Skeletal muscle cell (primary cell): ENCODE data around the gene THBS3.
"Not testable (repeated sequence)": the region's sequence is repeated elsewhere in the genome, so short reads cannot be mapped to it uniquely, and the experiment has no call there.

ENCODE experiments used
- DNase-seq: peaks from one replicate; pipeline ENCODE4 v3.0.0-alpha.2; 2010; ENCODE audit warnings: low read depth
- H3K4me3 ChIP-seq: 2 replicates; pipeline ENCODE4 v1.5.1; 2011; ENCODE audit warnings: low read depth, mild to moderate bottlenecking, control low read depth, low read length, moderate library complexity

Gene THBS3

DNA sequence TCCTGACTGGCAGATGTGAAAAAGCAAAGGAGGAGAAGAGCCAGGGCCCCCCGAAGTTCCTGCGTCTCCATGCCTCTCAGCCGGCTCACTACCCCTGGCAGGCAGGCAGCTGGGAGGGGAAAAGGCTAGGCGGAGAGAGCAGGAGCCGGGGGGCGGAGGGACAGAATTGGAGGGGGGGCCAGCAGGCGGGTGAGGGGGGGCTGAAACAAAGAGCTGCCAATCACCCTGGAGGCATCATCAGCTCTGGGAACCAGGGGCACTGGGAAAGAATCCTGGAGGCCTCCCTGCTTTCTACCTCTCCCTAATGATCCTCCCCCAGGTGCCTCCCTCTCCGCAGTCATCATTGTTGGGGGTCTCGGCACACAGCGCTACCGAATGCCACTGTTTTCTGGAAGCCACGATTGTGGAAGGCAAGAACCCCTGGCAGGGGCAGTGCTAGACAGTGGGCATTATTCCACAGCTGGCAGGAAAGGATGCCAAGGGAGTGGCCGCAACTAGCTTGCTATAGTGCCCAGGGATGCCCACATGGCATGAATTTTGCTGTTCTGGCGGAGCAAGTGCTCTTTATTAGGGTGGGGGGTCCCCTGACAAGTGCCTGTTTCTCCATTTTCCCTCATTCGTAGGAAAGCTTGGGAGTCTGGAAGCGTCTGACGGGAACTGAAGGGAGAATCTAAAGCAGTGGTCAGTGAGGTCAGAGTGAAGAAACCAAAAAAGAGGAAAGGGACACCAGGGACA is at the start of gene THBS3:
Gene THBS3 (minus strand): TSS at position 92 of the 735 bp plus-strand sequence. CDS start 21 bp downstream, at position 71.
- H3K4me3 ChIP-seq, result peak within 1 kb of the TSS; percentile 89
- no peak for DNase-seq

DNA sequence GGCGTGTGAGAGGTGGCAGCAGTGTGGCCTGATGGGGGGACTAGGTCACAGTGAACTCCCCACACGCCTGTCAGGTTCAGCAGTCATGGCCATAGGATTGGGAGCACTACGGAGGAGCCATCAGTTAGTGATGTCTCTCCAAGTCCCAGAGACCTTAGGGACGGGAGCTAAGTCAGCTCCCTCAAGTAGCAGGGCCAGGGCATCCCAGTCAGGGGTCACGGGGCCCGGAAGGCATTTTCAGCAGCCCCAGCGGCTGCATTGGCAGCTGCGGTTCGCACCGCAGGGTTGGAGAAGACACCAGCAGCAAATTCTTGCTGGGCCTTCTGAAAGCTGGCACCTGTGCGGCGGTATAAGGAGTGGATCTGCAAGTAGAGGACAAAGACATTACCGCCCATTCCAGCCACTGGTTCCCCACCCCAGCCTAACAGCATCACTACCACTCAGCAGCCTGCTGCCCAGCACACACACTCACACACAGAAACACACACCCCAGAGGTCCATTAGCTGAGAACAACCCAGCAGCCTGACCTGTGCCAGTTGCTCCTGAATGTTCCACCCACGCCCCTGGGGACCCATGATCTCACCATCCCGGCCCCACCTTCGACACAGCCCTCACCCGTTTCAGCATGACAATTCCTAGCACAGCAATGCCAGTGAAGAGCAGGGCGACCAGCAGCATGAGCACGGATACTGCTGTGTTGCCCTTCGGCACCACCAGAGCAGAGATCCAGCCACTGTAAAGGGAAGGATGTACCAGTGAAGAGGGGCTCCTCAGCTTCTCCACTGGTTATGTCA is 48.6 kb upstream of the THBS3 start:
- H3K4me3 ChIP-seq, result peak overlapping the region; percentile 81

DNA sequence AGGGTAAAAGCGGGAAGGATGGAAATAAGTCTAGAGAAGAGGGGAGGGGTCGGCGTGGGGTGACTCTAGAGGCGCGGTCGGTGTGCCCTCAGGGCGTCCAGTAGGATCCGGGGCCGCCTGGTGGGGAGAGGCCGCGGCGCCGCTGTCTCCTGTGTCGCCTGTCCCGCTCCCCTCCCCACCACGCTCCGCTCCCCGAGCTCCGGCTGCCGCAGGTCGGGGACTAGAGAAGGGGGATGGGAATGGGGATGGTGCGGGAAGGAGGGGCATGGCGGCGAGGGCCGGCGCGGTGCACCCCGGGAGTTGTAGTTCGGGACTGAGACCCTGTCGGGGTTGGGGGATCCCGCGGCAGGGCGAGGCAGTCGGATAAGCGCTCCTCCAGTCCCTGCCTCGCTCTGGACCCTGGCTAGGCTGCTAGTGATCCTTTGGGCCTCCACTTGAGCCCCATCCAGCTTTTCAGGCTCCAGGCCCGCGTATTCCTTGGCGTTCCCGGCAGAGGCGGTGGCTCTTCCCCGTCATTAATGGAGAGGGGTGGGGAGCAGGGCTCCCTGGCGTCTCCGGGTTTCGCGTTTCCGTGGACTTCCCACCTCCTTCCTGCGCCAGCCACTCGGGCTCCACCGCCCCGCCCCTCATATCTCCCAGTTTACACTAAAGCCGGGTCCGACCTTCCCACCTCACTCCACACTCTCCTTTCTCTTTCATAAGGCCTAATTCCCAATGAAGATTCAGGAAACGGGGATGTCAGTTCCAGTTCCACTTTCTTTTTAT is 47.7 kb upstream of the THBS3 start, which contains the start of gene ENTREP3:
Gene ENTREP3 (minus strand): TSS at position 241 of the 765 bp plus-strand sequence. CDS start 606 bp downstream, outside the sequence.
- peak; percentile 43 for DNase-seq
- H3K4me3 ChIP-seq, result peak within 1 kb of the TSS; percentile 81

More for the DNA sequence above, 48.6 kb upstream of the THBS3 start:
- DNase-seq, result no peak

DNA sequence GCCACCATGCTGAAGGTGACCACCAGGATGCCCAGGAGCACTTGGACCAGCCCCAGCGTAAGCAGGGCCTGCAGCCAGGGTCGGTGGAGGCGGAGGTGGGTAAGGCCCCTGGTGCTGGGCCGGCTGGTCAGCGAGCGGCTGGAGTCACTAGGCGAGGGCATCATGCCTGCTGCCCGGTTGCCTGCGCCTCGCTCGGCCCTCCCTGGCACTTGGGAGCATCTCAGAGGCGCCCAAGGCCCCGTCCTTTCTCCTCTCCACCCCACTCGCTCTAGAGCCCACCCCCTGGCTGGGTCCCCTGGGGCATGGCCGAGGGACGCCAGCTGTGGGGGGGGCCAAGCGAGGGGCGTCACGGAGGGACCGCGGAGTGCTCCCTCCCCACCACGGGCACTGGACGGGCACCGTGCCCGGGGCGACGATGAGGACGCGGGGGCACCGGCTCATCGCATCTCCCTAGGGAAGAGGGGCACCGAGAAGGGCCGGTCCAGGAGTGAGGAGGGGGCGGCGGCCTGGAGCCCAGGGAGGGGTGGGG is 47.1 kb upstream of the THBS3 start:
- DNase-seq, result no peak
- peak overlapping the region; percentile 81 for H3K4me3 ChIP-seq

DNA sequence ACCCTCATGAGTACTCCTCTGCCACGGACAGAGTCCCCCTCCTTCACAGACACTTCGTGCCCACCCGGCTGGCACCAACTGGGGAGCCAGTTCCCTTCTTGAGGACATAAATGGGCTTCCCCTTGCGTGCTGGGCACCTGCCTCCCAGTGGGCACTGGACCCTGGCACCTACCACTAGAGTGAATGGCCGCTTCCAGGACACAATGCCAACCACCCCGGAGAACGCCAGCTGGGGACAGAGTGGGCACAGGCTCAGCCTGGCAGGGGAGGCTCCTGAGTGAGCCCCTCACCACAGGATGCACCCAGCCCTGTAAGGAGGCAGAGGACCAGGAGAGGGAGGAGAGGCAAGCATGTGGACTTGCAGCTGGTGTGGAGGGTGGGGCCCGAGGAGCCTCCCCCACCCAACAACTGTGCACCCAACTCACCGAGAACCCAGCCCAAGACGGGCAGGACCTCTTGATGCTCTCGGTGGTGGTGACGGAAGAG is 46.6 kb upstream of the THBS3 start:
- DNase-seq, result no peak
- H3K4me3 ChIP-seq, result peak overlapping the region; percentile 81

DNA sequence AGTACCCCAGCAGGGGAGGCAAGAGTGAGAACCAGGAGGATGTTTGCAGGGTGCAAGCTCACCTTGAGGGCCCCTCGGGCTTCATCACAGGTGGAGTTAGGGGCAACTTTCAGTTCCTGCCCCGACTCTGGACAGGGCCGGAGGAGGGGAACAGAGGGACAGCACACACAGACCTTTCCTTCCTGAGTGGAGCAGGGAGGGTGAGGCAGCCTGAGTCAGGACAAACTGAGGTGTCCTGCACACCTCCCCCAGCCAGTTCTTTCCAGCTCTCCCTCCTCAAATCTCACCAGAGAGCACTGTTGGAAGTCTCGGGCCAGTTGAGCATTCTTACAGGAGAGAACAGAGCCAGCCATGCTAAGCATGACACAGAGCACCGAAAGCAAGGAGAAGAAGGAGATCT is 46.1 kb upstream of the THBS3 start:
- peak overlapping the region; percentile 81 for H3K4me3 ChIP-seq
- DNase-seq, result no peak

DNA sequence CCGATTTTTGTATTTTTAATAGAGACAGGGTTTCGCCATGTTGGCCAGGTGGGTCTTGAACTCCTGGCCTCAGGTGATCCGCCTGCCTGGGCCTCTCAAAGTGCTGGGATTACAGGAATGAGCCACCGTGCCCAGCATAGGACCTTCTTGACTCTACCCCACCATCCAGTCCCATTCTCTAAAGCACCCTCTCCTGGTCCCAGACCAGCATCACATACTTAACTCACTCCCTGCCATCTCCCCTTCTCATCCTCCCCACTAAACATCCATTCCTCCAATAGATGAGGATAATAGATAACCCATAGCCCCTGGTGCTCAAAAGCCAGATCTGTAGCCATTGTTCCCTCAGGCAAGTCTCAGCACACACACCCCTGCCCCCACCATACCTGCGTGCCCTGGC is 45.5 kb upstream of the THBS3 start:
- peak overlapping the region; percentile 81 for H3K4me3 ChIP-seq
- DNase-seq, result no peak

DNA sequence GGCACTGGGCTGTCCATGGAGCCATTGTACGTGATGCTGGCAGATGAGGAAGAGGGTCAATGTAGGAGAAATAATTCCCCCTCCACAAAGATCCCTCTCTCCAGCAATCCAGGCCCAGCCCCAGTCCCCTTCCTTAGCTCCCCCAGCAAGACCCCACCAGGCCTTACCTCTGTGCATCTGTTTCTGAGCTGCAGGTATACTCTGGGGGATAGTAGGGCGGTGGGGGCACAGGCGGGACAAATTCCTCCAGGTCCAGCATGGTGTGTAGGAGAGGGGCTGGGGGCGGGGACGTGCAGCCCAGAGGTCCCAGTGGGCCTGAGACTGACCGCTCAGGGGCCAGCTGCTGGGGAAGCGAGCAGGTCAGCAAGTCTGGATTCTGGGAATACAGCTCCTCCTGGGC is 43.9 kb upstream of the THBS3 start:
- H3K4me3 ChIP-seq, result no peak overlapping the region
- DNase-seq, result no peak

DNA sequence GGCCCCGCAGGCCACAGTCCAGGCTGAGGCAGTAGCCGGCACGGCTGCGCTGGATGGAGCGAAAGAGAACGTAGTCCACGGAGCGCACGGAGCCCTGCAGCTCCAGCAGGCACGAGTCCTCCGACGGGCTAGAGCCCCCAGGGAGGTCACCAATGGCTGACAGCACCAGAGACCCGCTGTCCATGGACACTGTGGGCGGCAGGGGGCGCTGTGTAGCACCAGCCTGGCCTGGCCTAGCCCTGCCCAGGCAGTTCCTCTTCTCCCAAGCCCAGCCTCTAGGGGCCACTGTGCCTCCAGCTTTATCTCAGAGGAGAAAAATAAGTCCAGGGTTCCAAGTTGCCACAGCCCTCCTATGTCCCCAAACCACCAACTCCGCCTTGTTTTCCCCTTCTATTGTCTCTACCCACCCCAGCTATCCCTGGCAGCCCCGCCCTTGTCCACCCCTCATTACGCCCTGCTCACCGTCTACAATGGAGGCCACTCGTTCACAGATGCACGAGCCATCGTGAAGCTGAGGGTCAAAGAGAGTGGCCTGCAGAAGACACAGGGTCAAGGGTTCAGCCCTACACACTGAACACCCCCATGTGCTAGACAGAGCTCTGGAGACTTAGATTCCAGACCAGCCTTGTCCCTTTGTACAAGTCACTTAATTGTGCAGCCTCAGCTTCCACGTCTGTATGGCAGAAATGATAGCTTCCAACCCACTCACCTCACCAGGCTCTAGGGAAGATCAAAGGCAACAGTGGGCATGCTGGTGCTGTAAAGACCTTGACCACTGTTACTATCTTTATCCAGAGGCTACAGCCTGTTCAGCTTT is 43.1 kb upstream of the THBS3 start:
- peak; percentile 51 for DNase-seq
- H3K4me3 ChIP-seq, result no peak overlapping the region

DNA sequence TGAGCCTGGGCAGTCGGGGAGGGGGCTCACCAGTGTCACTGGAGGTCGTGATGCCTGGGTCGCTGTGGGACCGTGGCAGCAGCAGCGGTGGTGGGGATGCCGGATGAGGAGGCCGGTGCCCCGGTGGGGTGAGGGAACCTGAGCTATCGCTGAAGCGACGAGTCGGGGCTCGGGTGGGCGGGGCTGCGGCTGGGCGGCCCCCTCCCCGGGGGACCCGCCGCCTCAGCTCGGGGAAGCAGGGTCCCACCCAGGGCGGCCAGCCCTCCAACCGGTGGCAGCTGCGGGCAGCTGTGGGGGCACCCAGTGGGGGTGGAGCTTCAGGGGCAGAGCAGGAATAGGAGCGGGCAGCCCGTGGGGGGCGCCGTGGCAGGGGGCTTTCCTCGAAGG is 42.5 kb upstream of the THBS3 start:
- DNase-seq, result no peak
- H3K4me3 ChIP-seq, result no peak overlapping the region

DNA sequence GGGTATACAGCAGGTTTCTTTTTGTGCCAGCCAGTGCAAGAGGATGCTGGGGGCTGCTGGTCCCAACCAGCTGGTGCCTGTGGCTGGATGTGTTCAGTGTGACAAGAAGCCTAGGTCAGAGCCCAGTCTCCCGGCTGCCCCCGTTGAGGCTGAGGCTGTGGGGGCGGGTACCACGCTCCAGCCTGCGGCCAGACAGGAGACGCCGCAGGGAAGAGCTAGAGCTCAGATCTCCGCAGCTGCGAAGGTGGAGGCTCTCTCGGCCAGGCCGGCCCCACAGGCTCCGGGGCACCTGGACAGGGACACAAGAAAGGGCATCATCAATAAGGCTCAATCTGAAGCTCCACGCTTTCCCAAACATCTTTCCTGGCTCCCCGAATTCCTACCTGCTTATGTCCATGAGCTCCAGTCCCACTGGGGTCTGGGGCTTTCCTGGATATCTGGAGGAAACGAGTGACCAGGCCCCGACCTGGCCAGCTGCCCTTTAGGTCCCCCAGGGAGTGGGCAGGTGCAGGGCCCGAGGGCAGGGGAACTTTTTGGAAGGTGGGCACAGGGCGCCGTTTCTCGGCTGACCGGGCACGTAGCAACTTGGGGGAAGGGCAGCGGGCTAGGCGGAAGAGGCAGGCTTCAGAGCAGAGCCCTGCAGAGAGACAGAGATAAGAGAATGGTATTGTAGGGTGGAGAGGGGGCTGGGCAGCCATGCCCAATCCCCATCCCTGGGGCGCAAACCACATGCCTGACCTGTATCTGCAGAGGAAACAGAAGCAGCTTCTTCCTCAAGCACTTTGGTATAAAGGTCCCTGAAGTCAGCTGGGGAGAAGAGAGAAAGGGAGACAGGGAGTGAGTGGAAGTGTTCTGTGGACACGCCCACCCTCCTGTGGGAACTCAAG is 40.2 kb upstream of the THBS3 start:
- no peak overlapping the region for H3K4me3 ChIP-seq
- no peak for DNase-seq

DNA sequence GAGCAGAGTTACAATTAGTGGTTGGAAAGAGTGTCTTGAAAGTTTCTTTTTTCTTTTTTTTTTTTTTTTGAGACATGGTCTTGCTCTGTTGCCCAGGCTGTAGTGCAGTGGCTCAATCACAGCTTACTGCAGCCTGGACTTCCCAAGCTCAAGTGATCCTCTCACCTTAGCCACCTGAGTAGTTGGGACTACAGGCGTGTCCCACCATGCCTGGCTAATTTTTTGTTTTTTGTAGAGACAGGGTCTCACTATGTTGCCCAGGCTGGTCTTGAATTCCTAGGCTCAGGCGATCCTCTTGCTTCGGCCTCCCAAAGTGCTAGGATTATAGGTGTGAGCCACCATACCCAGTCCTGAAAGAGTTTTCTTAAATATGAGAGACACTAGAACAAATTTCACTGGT is 39.1 kb upstream of the THBS3 start:
- not testable (repeated sequence) for DNase-seq, H3K4me3 ChIP-seq

DNA sequence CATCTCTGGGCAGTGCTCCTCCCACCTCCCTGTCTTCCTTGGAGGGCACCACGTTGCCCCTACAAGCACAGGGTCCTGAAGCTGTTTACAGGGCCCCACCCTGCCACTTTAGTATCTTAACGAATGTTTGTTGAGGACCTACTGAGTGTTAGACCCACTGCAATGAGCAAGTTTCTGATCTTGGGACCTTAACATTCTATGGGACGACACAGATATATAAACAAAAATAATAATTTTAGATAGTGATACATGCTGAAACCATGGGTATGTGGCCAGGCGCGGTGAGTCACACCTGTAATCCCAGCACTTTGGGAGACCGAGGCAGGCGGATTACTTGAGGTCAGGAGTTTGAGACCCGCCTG is 37.4 kb upstream of the THBS3 start:
- peak overlapping the region; percentile 60 for H3K4me3 ChIP-seq
- no peak for DNase-seq

DNA sequence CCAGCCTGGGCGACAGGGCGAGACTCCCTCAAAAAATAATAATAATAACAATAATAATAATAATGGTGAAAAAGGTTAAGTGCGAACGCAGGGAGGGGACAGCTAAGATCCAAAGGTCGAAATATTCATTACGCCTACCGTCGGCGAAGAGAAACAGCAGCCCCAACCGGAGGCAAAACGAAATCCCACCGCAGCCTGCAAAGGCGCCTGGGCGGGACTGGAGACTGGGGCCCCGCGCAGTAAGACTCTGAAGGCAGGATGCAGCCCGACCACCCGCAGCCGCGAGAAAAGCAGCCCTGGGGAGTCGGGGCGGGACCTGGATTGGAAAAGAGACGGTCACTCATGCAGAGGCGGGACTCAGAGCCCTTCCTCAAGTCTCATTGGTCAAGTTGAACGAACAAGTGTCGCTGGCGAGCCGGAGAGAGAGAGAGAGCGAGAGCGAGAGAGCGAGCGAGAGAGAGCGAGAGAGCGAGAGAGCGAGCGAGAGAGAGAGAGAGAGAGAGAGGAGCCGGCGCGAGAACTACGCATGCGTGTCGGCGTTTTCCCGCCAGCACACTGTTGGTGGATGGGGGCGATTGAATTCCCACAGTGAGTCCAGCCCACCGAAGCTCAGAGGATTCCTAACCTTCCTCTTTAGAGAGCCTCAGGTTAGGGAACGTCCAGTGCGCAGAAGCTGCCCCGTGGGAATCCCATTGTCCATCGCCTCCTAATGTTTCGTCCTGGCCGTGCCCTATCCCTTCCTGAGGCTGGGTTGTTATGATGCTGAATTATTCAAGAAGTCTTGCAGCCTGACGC is 36.9 kb upstream of the THBS3 start:
- DNase-seq, result peak; percentile 99
- peak overlapping the region; percentile 60 for H3K4me3 ChIP-seq

DNA sequence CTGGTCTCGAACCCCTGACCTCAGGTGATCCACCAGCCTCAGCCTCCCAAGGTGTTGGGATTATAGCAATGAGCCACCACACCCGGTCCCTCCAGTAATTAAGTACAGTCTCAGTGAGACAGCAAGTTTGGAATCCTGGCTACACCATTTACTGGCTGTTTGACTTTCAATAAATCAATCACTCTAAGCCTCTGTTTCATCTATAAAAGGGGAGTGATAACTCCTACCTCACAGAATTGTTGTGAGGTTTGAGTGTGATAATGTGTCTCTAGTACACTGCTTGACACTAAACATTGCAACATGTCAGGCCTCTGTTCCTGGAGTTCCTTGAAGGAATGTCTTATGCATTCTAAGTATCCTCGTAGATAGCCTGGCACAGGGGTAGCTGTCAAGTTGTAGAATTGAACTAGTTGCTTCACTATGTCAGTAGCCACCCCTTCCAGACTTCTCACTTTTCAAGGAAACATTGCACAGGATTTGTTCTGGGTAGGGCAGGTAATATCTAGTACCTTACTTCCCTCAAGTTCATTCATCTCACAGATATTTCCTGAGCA is 35.2 kb upstream of the THBS3 start:
- H3K4me3 ChIP-seq, result no peak overlapping the region
- no peak for DNase-seq

DNA sequence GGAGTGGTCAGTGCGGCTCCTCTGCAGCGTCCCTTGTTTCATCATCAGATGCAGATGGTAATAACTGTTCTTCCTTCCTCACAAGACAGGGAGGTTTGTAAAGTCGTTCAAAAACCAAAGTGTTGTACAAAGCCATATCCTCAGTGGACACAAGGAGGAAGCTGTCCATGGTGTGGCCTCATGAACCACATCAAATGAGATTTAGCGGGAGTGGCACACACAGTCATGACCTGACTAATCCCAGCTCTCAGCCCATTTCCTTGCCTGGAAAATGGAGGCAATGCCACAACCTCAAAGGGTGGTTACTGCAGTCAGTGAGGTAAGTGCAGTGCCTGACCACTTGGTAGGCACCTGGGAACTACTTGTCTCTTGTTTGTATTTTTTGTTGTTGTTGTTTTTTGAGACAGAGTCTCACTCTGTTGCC is 34.2 kb upstream of the THBS3 start:
- no peak overlapping the region for H3K4me3 ChIP-seq
- DNase-seq, result no peak
